ENCODE measurements around the gene GBP3. TPM values are rescaled to one million over a fixed set of nuclear protein-coding genes. Genes with fewer than 3 reads are reported as not detected.

Gene GBP3
- total RNA-seq, 2 experiments from 2014 or later: 33.6 to 34.4 TPM

GRCh38 chr1:88961647-88962275 is 60.9 kb downstream of the GBP3 start:
- ChIA-PET CTCF (no interaction called here), POLR2A (no interaction called here)
- Mint-ChIP-seq H3K27me3 (no peaks in the 10 kb centered on the region), H3K4me3 (no peak overlapping the region), H3K27ac (no peak overlapping the region), H3K4me1 (no peaks in the 10 kb centered on the region), H3K36me3 (ENCODE audit: low read depth) (peaks cover 69% of the 10 kb centered on the region), H3K9me3 (no peaks in the 10 kb centered on the region)
- no peak for DNase-seq

GRCh38 chr1:88961081-88961480 is 61.6 kb downstream of the GBP3 start:
- no peaks in the 10 kb centered on the region for H3K4me1 Mint-ChIP-seq
- ChIA-PET POLR2A (no interaction called here), CTCF (no interaction called here)
- no peak for DNase-seq
- H3K27me3 Mint-ChIP-seq: no peaks in the 10 kb centered on the region
- no peak overlapping the region for H3K4me3 Mint-ChIP-seq
- no peak overlapping the region for H3K27ac Mint-ChIP-seq
- no peaks in the 10 kb centered on the region for H3K9me3 Mint-ChIP-seq
- H3K36me3 Mint-ChIP-seq (ENCODE audit: low read depth): peaks cover 69% of the 10 kb centered on the region

Other genes starting within 250 kb of the GBP3 start
- 10 to 100 TPM; 41.9 to 47.1 TPM for gene GTF2B, start 131.3 kb downstream of the GBP3 start, total RNA-seq
- gene KYAT3, start 30.2 kb downstream of the GBP3 start, total RNA-seq: 10 to 100 TPM; 43.7 to 44.0 TPM
- 10 to 100 TPM; 20.3 to 20.9 TPM for gene RBMXL1, start 30.2 kb downstream of the GBP3 start, total RNA-seq
- 100 to 1,000 TPM; 141 to 144 TPM for gene GBP1, start 42.3 kb upstream of the GBP3 start, total RNA-seq
- gene GBP2, start 103.2 kb upstream of the GBP3 start, total RNA-seq: 100 to 1,000 TPM; 280 to 281 TPM
- gene GBP7, start 153.1 kb upstream of the GBP3 start, total RNA-seq: under 1 TPM; 0.15 to 0.30 TPM
- 10 to 100 TPM; 61.6 to 70.6 TPM for gene GBP4, start 176.1 kb upstream of the GBP3 start, total RNA-seq
- 100 to 1,000 TPM; 231 to 234 TPM for gene GBP5, start 250.0 kb upstream of the GBP3 start, total RNA-seq

Data from activated CD4-positive, alpha-beta memory T cell treated with anti-CD3 and anti-CD28 coated beads, Interleukin-2, amount 10 ng/mL, durations not matched to agents 7 days and 5 days (primary cell).